Smooth muscle cell (in vitro differentiated cells): Measurements from ENCODE around the gene IRF9. TPM values are rescaled to one million over a fixed set of nuclear protein-coding genes. Genes with fewer than 3 reads are reported as not detected.
A peak's percentile ranks its signal among the peaks of the same experiment; 100 is the strongest.

Experiments
- DNase-seq: peaks from one replicate; lab custom pipeline; 2025; ENCODE audit not compliant: unreplicated experiment; lab: John Stamatoyannopoulos, UW
- H2AFZ ChIP-seq: fragments of 200-600 bp; sonication (generic); 2 replicates; pipeline ENCODE4 v1.6.0; 2016; ENCODE audit warnings: antibody characterized with exemption, low read depth, mild to moderate bottlenecking
- H3F3A ChIP-seq: fragments of 200-600 bp; sonication (generic); 2 replicates; pipeline ENCODE4 v1.6.0; 2017; ENCODE audit warnings: antibody characterized with exemption, low read depth
- H3K27ac ChIP-seq: fragments of 200-600 bp; sonication (generic); 2 replicates; pipeline ENCODE4 v1.5.1; 2016; ENCODE audit warnings: low read depth, mild to moderate bottlenecking
- H3K27me3 ChIP-seq: fragments of 200-600 bp; sonication (generic); 2 replicates; pipeline ENCODE4 v1.6.1; 2016; ENCODE audit warnings: low read depth, mild to moderate bottlenecking
- H3K36me3 ChIP-seq: fragments of 200-600 bp; sonication (generic); 2 replicates; pipeline ENCODE4 v1.5.1; 2016; ENCODE audit warnings: low read depth
- H3K4me1 ChIP-seq: fragments of 200-600 bp; sonication (generic); 2 replicates; pipeline ENCODE4 v1.5.1; 2016; ENCODE audit warnings: low read depth
- H3K4me2 ChIP-seq: fragments of 200-600 bp; sonication (generic); 2 replicates; pipeline ENCODE4 v1.6.0; 2016; ENCODE audit warnings: mild to moderate bottlenecking
- H3K4me3 ChIP-seq: fragments of 200-600 bp; sonication (generic); 2 replicates; pipeline ENCODE4 v1.5.1; 2016; ENCODE audit warnings: mild to moderate bottlenecking
- H3K79me2 ChIP-seq: fragments of 200-600 bp; sonication (generic); 2 replicates; pipeline ENCODE4 v1.6.0; 2016; ENCODE audit warnings: low read depth, mild to moderate bottlenecking
- H3K9ac ChIP-seq: fragments of 200-600 bp; sonication (generic); 2 replicates; pipeline ENCODE4 v1.6.0; 2016; ENCODE audit warnings: low read depth
- H3K9me3 ChIP-seq: fragments of 200-600 bp; sonication (generic); replicated peaks from 2 replicates; pipeline ENCODE4 v1.5.1; 2016; ENCODE audit warnings: low read depth
- H4K20me1 ChIP-seq: fragments of 200-600 bp; sonication (generic); 2 replicates; pipeline ENCODE4 v1.6.0; 2016; ENCODE audit warnings: low read depth
- WGBS: methylation state at CpG from one replicate; pipeline ENCODE4 v1.1.7; 2016; ENCODE audit warnings: low lambda C conversion rate; 5-methylcytosine and 5-hydroxymethylcytosine counted together
- polyA plus RNA-seq: library from polyadenylated mRNA; unstranded; fragments of >200 nt; fragmentation: Nextera tagmentation; extraction: Ambion mirVana; gene quantifications from 2 replicates; pipeline ENCODE4 v1.2.1, GENCODE V29; 2016
- total RNA-seq: library from RNA; depleted of rRNA; stranded (reverse); fragments of >200 nt; gene quantifications from 2 replicates; pipeline ENCODE4 v1.2.3, GENCODE V29; 2014
- TF ChIP-seq, protein P1 (sequence below): fragments of 200-600 bp; sonication (generic); IDR thresholded peaks from 2 replicates; pipeline ENCODE4 v1.5.1; 2017; ENCODE audit warnings: borderline replicate concordance, mild to moderate bottlenecking, antibody characterized with exemption; ENCODE audit not compliant: insufficient read depth, poor library complexity, severe bottlenecking

IRF9 gene
- total and polyA plus RNA-seq, 2 experiments from 2014 or later = 42.0 to 42.7 TPM

DNA sequence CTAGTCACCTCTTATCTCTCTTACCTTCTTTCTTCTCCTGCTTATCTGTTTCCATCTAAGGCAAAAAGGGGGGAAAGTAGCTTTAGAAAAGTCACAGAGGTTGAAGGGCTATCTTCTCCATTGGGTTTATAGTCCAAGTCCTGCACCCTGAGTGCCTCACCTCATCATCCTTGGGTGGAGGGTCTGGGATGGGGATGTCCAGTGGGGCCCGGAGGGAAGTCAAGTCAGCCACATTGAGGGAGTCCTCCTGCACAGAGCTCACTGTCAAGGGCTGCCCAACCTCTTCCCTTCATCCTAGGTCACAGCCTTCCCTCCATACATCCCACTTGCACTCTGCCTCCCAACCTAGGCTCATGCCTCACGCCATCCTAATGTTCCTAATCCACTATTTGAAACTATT, 15.8 kb upstream of the IRF9 start:
- WGBS = 98% methylated on average over 2 of the region's 2 CpGs
- Histone ChIP-seq H3K27me3 (no peaks in the 10 kb centered on the region), H2AFZ (no peak overlapping the region), H3K9me3 (no peaks in the 10 kb centered on the region), H3K4me3 (peak overlapping the region; percentile 86), H3K4me2 (no peak overlapping the region), H3K36me3 (no peaks in the 10 kb centered on the region), H3F3A (peaks cover 16% of the 10 kb centered on the region), H4K20me1 (peaks cover 9% of the 10 kb centered on the region), H3K4me1 (peaks cover 15% of the 10 kb centered on the region), H3K9ac (no peak overlapping the region), H3K27ac (peak overlapping the region; percentile 93), H3K79me2 (peaks cover 30% of the 10 kb centered on the region)
- DNase-seq = no peak
- TF ChIP-seq, protein P1, sequence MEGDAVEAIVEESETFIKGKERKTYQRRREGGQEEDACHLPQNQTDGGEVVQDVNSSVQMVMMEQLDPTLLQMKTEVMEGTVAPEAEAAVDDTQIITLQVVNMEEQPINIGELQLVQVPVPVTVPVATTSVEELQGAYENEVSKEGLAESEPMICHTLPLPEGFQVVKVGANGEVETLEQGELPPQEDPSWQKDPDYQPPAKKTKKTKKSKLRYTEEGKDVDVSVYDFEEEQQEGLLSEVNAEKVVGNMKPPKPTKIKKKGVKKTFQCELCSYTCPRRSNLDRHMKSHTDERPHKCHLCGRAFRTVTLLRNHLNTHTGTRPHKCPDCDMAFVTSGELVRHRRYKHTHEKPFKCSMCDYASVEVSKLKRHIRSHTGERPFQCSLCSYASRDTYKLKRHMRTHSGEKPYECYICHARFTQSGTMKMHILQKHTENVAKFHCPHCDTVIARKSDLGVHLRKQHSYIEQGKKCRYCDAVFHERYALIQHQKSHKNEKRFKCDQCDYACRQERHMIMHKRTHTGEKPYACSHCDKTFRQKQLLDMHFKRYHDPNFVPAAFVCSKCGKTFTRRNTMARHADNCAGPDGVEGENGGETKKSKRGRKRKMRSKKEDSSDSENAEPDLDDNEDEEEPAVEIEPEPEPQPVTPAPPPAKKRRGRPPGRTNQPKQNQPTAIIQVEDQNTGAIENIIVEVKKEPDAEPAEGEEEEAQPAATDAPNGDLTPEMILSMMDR = no peak

DNA sequence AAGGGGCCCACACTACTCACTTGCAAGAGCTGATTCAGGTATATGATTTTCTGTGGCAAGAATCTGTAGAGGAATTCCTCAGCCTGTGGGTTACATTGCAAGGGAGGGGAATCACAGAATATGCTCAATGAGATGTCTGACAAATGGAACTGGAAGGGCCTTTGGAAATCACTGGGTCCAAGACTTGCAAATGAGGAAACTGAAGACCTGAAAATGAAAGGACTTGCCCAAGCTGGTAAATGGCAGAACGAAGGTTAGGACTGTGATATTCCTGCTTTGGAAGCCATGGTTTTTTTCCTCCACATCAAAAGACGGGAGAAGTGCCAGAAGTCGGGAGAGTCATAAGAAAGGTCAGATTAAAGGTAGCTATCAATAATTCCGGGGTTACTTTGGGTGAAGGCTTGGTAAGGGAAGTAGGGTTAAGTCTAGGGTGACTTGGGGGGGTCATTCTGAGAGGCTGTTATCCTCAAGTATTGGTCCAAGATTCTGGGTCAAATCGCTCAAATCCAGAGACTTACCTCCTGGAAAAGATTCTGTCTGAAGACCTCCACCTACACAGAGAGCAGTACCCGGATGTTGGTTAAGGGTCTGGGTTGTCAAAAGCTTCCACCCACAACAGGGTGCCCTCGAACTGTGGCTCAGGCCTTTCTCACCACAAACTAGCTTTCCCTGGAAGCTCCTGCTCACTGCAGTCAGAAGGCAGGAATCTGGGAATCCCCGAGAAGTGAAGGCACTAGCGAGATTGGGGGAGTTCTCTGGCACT, 15.2 kb upstream of the IRF9 start:
- Histone ChIP-seq H3K9me3 (no peaks in the 10 kb centered on the region), H3K27ac (peak overlapping the region; percentile 93), H3K9ac (peak overlapping the region; percentile 82), H3F3A (peaks cover 16% of the 10 kb centered on the region), H4K20me1 (peaks cover 9% of the 10 kb centered on the region), H3K27me3 (no peaks in the 10 kb centered on the region), H3K4me1 (peaks cover 15% of the 10 kb centered on the region), H3K36me3 (no peaks in the 10 kb centered on the region), H3K4me2 (peak overlapping the region; percentile 88), H2AFZ (peak overlapping the region; percentile 22), H3K4me3 (peak overlapping the region; percentile 86), H3K79me2 (peaks cover 24% of the 10 kb centered on the region)
- DNase-seq = no peak
- 41% methylated on average over 9 of the region's 9 CpGs for WGBS
- TF ChIP-seq, protein P1 = no peak

- Histone ChIP-seq H3K36me3 (no peaks in the 10 kb centered on the region), H3K4me2 (peak within 1 kb of the TSS; percentile 88), H3K27me3 (no peaks in the 10 kb centered on the region), H3K9ac (peak within 1 kb of the TSS; percentile 82), H2AFZ (peak within 1 kb of the TSS; percentile 85), H3F3A (peaks cover 16% of the 10 kb centered on the region), H3K4me1 (peaks cover 15% of the 10 kb centered on the region), H3K9me3 (no peaks in the 10 kb centered on the region), H3K4me3 (peak within 1 kb of the TSS; percentile 86), H4K20me1 (peaks cover 9% of the 10 kb centered on the region), H3K79me2 (peaks cover 24% of the 10 kb centered on the region), H3K27ac (peak within 1 kb of the TSS; percentile 93)
- 0% methylated on average over 13 of the region's 25 CpGs for WGBS
- peak; percentile 93 for DNase-seq
- TF ChIP-seq, protein P1 = no peak
Measured at GRCh38 chr14:24146453-24146977, 14.6 kb upstream of the IRF9 start, which contains the start of gene PSME2. PSME2 (minus strand) TSS chr14:24146610; CDS start chr14:24146581, 29 bp downstream.
